Posterior cingulate gyrus (tissue), 11 donors: ENCODE results near the gene SAP30BP.
A peak's percentile ranks its signal among the peaks of the same experiment; 100 is the strongest.

Source experiments
- DNase-seq, 10 donors: peaks; one replicate each; pipeline versions ENCODE4 v3.0.0 to v3.0.0-alpha.2; 2020 to 2021; ENCODE audit warnings: mixed read lengths in 3 of 10
- intact Hi-C: fragments of 100-400 bp; cut with DNase I; formaldehyde crosslinking; loops from one replicate; pipeline ENCODE4 v1.15.1; 2023

Gene SAP30BP

GRCh38 chr17:75666959-75667790, at the start of gene SAP30BP, which contains the start of gene RECQL5:
TSS of gene SAP30BP (plus strand) at chr17:75667338. CDS start at chr17:75667373, 35 bp downstream.
TSS of gene RECQL5 (minus strand) at chr17:75667154. CDS start at chr17:75666557, 597 bp downstream.
- DNase-seq, result peak; percentile 97 to 100 (median 99)
- intact Hi-C loops, result no loop called here

- intact Hi-C loops, result no loop called here
- no peak for DNase-seq
These were observed 49.5 kb upstream of the SAP30BP start for GRCh38 chr17:75617675-75618074.

GRCh38 chr17:75619506-75620431, 47.4 kb upstream of the SAP30BP start:
- intact Hi-C loops, result no loop called here
- peak in 4 of 10 donors; percentile 34 to 52 (median 47) for DNase-seq

- intact Hi-C loops, result no loop called here
- no peak for DNase-seq
These were observed 45.6 kb upstream of the SAP30BP start for GRCh38 chr17:75621489-75621888.

GRCh38 chr17:75622076-75622475, 45.1 kb upstream of the SAP30BP start:
- DNase-seq, result no peak
- intact Hi-C loops, result no loop called here

GRCh38 chr17:75622771-75623273, 44.3 kb upstream of the SAP30BP start:
- DNase-seq, result no peak
- intact Hi-C loops, result no loop called here

- intact Hi-C loops, result no loop called here
- DNase-seq, result no peak
These were observed 43.8 kb upstream of the SAP30BP start for GRCh38 chr17:75623386-75623785.

- intact Hi-C loops, result no loop called here
- DNase-seq, result no peak
These were observed 43.1 kb upstream of the SAP30BP start for GRCh38 chr17:75624021-75624420.

- intact Hi-C loops, result no loop called here
- DNase-seq, result no peak
These were observed 42.3 kb upstream of the SAP30BP start for GRCh38 chr17:75624714-75625345.

- intact Hi-C loops, result no loop called here
- peak in 4 of 10 donors; percentile 27 to 46 (median 43) for DNase-seq
These were observed 41.2 kb upstream of the SAP30BP start for GRCh38 chr17:75625813-75626486.

GRCh38 chr17:75626496-75627038, 40.6 kb upstream of the SAP30BP start:
- DNase-seq, result peak in 1 of 10 donors; percentile 35
- intact Hi-C loops, result no loop called here

- intact Hi-C loops, result no loop called here
- peak in 1 of 10 donors; percentile 39 for DNase-seq
These were observed 40.0 kb upstream of the SAP30BP start for GRCh38 chr17:75627094-75627493.

- intact Hi-C loops, result no loop called here
- peak in 1 of 10 donors; percentile 53 for DNase-seq
These were observed 38.7 kb upstream of the SAP30BP start for GRCh38 chr17:75628425-75628824.

- peak in 1 of 10 donors; percentile 51 for DNase-seq
- intact Hi-C loops, result no loop called here
These were observed 38.0 kb upstream of the SAP30BP start for GRCh38 chr17:75629157-75629556.

GRCh38 chr17:75630071-75630917, 36.8 kb upstream of the SAP30BP start:
- DNase-seq, result peak in 1 of 10 donors; percentile 53
- intact Hi-C loops, result no loop called here

- intact Hi-C loops, result no loop called here
- DNase-seq, result peak in 1 of 10 donors; percentile 63
These were observed 35.8 kb upstream of the SAP30BP start for GRCh38 chr17:75631353-75631752.

GRCh38 chr17:75632428-75632827, 34.7 kb upstream of the SAP30BP start:
- DNase-seq, result peak in 1 of 10 donors; percentile 64
- intact Hi-C loops, result no loop called here

GRCh38 chr17:75632863-75633485, 34.2 kb upstream of the SAP30BP start, which contains the start of gene SMIM5:
TSS of gene SMIM5 (plus strand) at chr17:75633434. CDS start at chr17:75640202, 6,768 bp downstream.
- intact Hi-C loops, result loop anchor here (1.0 kb wide), 2 partner anchors 21 to 116 kb away; no protein-coding TSS in a partner anchor
- DNase-seq, result peak; percentile 90 to 99 (median 95)
